ENCODE data around the gene NMT2. TPM values are rescaled to one million over a fixed set of nuclear protein-coding genes. Genes with fewer than 3 reads are reported as not detected.

NMT2 gene
- total and polyA plus RNA-seq, 2 experiments from 2014 or later: 15.0 to 23.4 TPM

- no peaks in the 10 kb centered on the region for H3K9me2 ChIP-seq (replicated peaks; ENCODE audit: insufficient read depth)
- H3K4me2 ChIP-seq: no peak overlapping the region
- no peaks in the 10 kb centered on the region for H3K36me3 ChIP-seq (replicated peaks; ENCODE audit: insufficient read depth, low read depth)
- no peaks in the 10 kb centered on the region for H3K27me3 ChIP-seq
- no peak overlapping the region for H3K27ac ChIP-seq
- H3K9me3 ChIP-seq (ENCODE audit: low read depth): no peaks in the 10 kb centered on the region
- no peaks in the 10 kb centered on the region for H4K20me1 ChIP-seq (ENCODE audit: insufficient read depth, poor library complexity, severe bottlenecking)
- TF ChIP-seq EZH2 (IDR thresholded peaks at IDR 0.05; ENCODE audit: borderline replicate concordance) (no peak), CTCF (IDR thresholded peaks at IDR 0.05; ENCODE audit: poor library complexity) (no peak), EZH2phosphoT487 (IDR thresholded peaks at IDR 0.05; ENCODE audit: low read depth, severe bottlenecking, unreplicated experiment) (no peak)
- H3K4me1 ChIP-seq (ENCODE audit: insufficient read depth): no peaks in the 10 kb centered on the region
- WGBS (ENCODE audit: low lambda C conversion rate, missing lambda C conversion rate): 89% methylated on average over 5 of the region's 5 CpGs
- no peak overlapping the region for H2AFZ ChIP-seq
- DNase-seq (ENCODE audit: low spot score): no peak
- no peak overlapping the region for H3K4me3 ChIP-seq
- no peaks in the 10 kb centered on the region for H3K79me2 ChIP-seq
Observed at GRCh38 chr10:15091418-15091817, 77.1 kb downstream of the NMT2 start.

- H4K20me1 ChIP-seq (ENCODE audit: insufficient read depth, poor library complexity, severe bottlenecking): no peaks in the 10 kb centered on the region
- no peaks in the 10 kb centered on the region for H3K79me2 ChIP-seq
- H3K4me3 ChIP-seq: peak within 1 kb of the TSS; percentile 47
- no peaks in the 10 kb centered on the region for H3K36me3 ChIP-seq (replicated peaks; ENCODE audit: insufficient read depth, low read depth)
- no peaks in the 10 kb centered on the region for H3K4me1 ChIP-seq (ENCODE audit: insufficient read depth)
- H3K27me3 ChIP-seq: no peaks in the 10 kb centered on the region
- H2AFZ ChIP-seq: peak within 1 kb of the TSS; percentile 74
- WGBS (ENCODE audit: low lambda C conversion rate, missing lambda C conversion rate): 8% methylated on average over 55 of the region's 63 CpGs
- TF ChIP-seq EZH2 (IDR thresholded peaks at IDR 0.05; ENCODE audit: borderline replicate concordance) (no peak), EZH2phosphoT487 (IDR thresholded peaks at IDR 0.05; ENCODE audit: low read depth, severe bottlenecking, unreplicated experiment) (no peak), CTCF (IDR thresholded peaks at IDR 0.05; ENCODE audit: poor library complexity) (no peak)
- peak within 1 kb of the TSS; percentile 96 for H3K4me2 ChIP-seq
- H3K9me2 ChIP-seq (replicated peaks; ENCODE audit: insufficient read depth): no peaks in the 10 kb centered on the region
- no peak within 1 kb of the TSS for H3K27ac ChIP-seq
- DNase-seq (ENCODE audit: low spot score): peak; percentile 89
- H3K9me3 ChIP-seq (ENCODE audit: low read depth): no peaks in the 10 kb centered on the region
Observed at GRCh38 chr10:15088428-15089261, 79.8 kb downstream of the NMT2 start, which contains the start of gene ACBD7. Gene ACBD7, minus strand, starts transcription at chr10:15088776. Its CDS starts 48 bp downstream, at chr10:15088728.

GRCh38 chr10:15084502-15084922, 84.0 kb downstream of the NMT2 start:
- no peaks in the 10 kb centered on the region for H3K36me3 ChIP-seq (replicated peaks; ENCODE audit: insufficient read depth, low read depth)
- H3K9me2 ChIP-seq (replicated peaks; ENCODE audit: insufficient read depth): no peaks in the 10 kb centered on the region
- no peaks in the 10 kb centered on the region for H3K4me1 ChIP-seq (ENCODE audit: insufficient read depth)
- TF ChIP-seq EZH2phosphoT487 (IDR thresholded peaks at IDR 0.05; ENCODE audit: low read depth, severe bottlenecking, unreplicated experiment) (no peak), CTCF (IDR thresholded peaks at IDR 0.05; ENCODE audit: poor library complexity) (no peak), EZH2 (IDR thresholded peaks at IDR 0.05; ENCODE audit: borderline replicate concordance) (no peak)
- peak overlapping the region; percentile 32 for H2AFZ ChIP-seq
- no peaks in the 10 kb centered on the region for H3K9me3 ChIP-seq (ENCODE audit: low read depth)
- no peaks in the 10 kb centered on the region for H3K27me3 ChIP-seq
- DNase-seq (ENCODE audit: low spot score): peak; percentile 51
- H3K27ac ChIP-seq: peak overlapping the region; percentile 34
- H3K4me2 ChIP-seq: peak overlapping the region; percentile 54
- H4K20me1 ChIP-seq (ENCODE audit: insufficient read depth, poor library complexity, severe bottlenecking): no peaks in the 10 kb centered on the region
- 68% methylated on average over 7 of the region's 7 CpGs for WGBS (ENCODE audit: low lambda C conversion rate, missing lambda C conversion rate)
- no peak overlapping the region for H3K4me3 ChIP-seq
- no peaks in the 10 kb centered on the region for H3K79me2 ChIP-seq

Data from hepatocyte (in vitro differentiated cells).